HG03025 (cell line): ENCODE measurements around the gene ARHGEF3.
A peak's percentile ranks its signal among the peaks of the same experiment; 100 is the strongest.
"Not testable (repeated sequence)": the region's sequence is repeated elsewhere in the genome, so short reads cannot be mapped to it uniquely, and the experiment has no call there.

Experiments used
- ATAC-seq: cut with Tn5 transposase; IDR thresholded peaks from one replicate; pipeline ENCODE4 v1.9.1; 2021; ENCODE audit warnings: mild to moderate bottlenecking, moderate library complexity; ENCODE audit not compliant: unreplicated experiment, low FRiP score

Gene ARHGEF3

GRCh38 chr3:56775445-56775837 is 26.3 kb downstream of the ARHGEF3 start:
- no peak for ATAC-seq

- no peak for ATAC-seq
Observed at GRCh38 chr3:56773986-56774385, 27.8 kb downstream of the ARHGEF3 start.

DNA sequence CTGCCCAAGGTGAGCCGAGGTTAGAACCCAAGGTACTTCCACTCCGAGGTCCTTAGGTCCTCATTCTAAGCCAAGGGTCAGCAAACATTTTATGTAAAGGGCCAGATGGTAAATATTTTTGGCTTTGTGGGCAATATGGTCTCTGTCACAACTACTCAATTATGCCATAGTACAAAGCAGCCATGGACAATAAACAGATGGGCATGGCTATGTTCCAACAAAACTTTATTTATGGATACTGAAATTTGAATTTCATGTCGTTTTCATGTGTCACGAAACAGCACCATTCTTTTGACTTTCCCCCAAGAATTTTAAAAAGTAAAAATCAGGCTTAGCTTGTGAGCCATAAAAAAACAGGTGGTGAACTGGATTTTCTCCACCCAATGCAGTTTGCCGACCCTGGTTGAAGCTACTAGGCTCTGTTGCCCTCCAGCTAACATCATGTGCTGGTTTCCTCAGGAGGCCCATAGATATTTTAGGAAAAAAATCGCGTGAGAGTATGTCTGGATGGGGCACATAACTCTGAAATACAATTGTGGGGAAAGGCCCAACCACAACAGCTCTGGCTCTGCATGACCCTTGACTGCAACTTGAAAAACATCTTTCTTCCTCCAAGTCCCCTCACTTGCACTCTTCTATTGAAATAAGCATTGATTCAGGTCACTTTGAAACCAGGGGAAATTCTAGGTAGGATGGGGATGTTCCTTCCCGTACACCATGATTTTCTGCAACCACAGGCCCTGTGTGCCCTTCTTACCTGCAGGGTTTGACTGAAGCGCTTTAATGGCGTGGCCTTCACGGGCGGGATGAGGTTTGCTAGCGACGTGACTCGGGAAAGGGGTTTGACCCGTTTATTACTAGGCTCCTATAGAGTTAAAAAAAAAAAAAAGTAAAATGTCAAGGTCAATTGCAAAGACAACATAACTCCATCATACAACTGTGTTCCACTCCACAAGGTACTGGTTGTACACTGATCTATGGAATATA is 28.5 kb downstream of the ARHGEF3 start:
- ATAC-seq, result no peak

DNA sequence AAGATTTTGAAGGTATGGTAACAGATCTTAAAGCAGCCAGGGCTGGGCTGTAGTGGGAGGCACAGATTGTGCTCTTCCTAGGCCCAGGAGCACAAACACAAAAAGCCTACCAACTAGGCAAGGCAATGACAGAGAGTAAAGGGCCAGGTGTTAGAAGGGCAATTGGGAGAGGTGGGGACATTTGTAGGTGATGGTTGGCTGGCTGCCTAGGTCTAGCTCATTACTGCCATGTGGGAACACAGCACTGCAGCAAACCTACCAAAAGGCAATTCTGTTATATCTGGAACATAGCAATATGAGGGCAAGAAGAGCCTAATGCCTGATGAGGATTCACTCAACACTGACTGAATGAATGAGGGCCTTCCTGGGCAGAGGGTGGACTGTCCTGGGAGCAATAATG is 30.4 kb downstream of the ARHGEF3 start:
- ATAC-seq, result no peak

DNA sequence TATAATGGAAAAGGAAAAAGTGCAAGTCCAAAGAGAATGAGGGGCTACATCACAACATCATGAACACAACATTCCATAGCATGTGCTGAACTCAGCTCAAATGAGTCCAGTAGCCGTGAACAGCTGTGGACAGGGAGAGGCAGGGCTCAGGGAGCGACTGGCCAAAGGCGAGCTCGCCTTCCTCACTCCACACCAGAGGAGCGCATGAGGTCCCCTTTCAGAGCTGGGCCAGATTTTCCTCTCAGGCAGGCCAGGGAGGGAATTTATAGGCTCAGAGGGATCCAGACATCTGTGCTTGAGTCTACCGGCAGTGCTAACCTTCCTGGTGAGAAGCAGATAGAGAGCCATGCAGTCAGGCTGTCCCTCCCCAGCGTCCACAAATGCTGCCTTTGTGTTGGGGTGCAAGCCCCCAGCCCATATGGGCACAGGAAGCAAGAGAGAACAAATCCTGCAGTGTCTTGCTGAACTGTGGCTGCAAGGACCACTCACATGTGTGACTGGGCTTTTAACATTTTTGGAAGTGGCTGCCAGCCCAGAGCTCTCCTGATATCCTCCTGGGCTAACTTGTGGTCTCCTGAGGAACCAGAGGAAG is 32.5 kb downstream of the ARHGEF3 start:
- no peak for ATAC-seq

- ATAC-seq, result no peak
Observed at GRCh38 chr3:56764904-56765547, 36.7 kb downstream of the ARHGEF3 start.

GRCh38 chr3:56764184-56764583 is 37.6 kb downstream of the ARHGEF3 start:
- no peak for ATAC-seq

DNA sequence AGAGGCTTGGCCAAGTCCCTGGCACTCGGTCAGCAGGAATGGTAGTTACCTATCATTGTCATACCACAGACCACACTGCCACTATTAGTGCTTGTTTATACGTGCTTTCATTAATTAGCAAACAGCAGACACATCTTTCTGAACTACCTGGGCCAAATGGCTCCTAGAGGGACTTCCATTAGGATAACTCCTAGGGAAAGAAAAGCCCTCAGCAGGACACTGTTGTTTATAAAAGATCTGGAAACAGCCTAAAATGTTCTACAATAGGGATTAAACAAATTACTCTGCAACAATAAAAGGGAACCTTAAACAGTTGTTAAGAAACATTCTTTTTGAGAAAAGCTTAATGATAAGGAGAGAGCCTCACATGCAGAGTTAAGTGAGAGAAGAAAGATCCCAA is 38.5 kb downstream of the ARHGEF3 start:
- no peak for ATAC-seq

DNA sequence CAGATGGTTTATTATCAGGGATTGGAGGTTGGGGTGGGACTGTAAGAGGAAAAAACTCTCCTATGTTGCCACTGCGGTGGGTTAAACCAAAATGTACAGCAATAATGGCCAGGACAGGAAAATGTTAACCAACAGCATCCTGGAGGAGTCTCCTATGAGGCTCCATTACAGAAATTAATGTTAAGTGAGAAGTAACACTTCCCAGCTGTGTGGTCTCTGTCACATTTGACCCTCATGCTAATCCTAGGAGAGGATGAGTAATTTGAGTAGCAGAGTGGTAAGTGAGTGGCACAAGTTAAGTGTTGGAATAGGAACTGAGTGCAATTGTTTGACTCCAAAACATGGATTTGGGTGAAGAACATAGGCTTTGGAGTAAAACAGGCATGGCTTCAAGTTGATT is 39.0 kb downstream of the ARHGEF3 start:
- no peak for ATAC-seq

DNA sequence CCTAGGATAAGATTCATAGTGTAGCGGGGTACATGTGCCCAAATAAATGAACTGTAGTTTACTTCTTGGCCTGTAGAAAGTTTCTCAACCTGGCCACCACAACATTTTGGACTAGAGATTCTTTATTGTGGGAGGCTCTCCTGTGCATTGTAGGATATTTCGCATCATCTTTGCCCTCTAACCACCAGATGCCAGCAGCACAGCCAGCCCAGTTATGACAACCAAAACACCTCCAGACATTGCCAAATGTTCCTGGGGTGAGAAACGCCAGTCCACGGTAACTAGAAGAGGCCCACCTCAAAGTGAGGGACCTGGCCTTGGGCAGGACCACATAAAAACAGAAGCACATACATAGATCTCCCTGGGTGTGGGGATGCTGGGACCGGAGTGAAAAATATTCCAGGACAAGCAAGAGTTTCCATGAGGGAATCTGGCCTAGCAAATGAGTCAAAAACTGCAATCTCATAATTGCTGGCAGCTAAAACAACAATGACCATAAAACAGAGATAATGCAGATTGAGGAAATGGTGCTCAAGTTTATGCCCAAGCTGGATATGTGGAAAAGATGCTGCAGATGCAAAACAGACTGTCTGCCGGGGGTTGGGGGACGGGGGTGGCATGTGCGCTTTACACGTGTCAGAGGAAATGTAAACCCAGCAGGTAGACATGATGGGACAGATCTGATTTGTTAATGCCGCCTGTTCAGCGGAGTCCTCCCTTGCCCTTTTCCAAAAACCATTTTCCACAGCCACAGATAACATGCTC is 39.7 kb downstream of the ARHGEF3 start:
- no peak for ATAC-seq

- no peak for ATAC-seq
Observed at GRCh38 chr3:56761023-56761422, 40.7 kb downstream of the ARHGEF3 start.

DNA sequence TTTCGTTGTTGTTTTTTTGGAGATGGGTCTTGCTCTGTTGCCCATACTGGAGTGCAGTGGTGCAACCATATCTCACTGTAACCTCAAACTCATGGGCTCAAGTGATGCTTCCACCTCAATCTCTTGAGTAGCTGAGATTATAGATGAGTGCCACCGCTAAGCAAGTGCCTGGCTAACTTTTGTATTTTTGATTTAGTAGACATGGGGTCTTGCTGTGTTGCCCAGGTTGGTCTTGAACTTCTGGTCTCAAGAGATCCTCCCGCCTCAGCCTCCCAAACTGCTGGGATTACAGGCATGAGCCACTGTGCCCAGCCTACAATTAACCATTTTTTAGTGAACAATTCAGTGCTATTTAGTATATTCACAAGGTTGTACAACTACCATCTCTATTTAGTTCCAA is 42.2 kb downstream of the ARHGEF3 start:
- no peak for ATAC-seq

GRCh38 chr3:56758539-56758981 is 43.2 kb downstream of the ARHGEF3 start:
- ATAC-seq, result peak; percentile 55

- ATAC-seq, result not testable (repeated sequence)
Observed at GRCh38 chr3:56758042-56758441, 43.7 kb downstream of the ARHGEF3 start.

DNA sequence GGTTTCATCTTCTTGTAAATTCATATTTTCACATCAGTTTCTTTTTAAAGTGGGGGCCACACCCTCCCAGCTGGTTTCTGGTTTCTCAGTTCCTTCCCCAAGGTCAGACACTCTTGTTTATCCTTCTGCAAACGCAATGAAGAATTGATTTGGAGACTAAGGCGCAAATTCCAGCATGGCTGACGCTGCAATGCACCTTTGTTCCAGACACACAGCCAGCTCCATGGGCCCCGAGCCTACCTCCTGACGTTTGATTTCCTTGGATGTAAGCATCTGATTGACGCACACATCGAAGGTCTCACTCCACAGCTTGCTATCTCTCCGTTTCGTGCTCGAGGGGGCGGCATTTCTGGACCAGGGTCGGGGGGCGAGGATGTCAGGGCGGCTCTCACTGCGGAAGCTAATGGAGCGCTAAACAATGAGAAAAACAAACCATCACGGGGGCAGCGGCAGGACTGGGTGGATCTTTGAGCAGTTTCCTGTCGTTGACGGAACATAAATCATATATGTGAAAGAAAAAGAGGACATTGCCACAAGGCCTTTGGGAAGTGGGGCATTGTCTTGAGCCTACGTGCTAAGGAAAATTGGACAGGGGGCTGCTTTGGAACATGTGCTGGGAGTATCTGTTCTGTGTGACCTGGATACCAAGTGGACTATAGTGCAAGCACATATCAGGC is 46.9 kb downstream of the ARHGEF3 start:
- no peak for ATAC-seq

- ATAC-seq, result no peak
Observed at GRCh38 chr3:56753206-56753820, 48.4 kb downstream of the ARHGEF3 start.

- ATAC-seq, result no peak
Observed at GRCh38 chr3:56751056-56751707, 50.6 kb downstream of the ARHGEF3 start.

DNA sequence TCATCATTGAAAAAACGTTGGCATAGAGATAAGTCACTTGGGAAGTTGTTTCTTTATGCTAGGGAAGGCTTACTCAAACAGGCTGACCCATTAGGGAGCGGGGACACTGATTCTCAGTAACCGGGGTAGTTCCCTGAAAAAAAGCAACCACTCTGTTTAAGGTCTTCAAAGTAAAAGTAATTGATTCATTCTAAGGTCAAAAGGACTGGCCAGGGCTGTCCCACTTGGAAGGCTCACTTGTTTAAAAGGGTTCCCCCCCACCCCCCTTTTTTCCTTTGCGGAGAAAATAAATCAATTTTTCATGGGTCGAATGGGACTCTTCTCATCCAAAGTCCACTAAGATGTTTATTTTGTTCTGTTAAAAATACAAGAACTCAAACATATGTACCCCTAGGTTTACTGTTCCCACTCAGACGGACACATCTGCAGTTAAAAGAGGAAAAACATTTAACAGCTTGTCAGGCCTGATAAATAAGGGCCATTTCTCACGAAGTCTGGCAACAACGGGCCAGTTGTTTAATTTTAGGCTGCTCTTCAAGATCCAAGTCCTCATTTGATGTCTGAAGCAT is 53.0 kb downstream of the ARHGEF3 start:
- no peak for ATAC-seq

- no peak for ATAC-seq
Observed at GRCh38 chr3:56747150-56747549, 54.6 kb downstream of the ARHGEF3 start.
